Peyer's patch (tissue), 4 donors: Measurements from ENCODE around the gene COQ9.

ENCODE experiments used
- CTCF ChIP-seq, 6 experiments: fragments of 450-650 bp in 4 of 6; fragments of 200-600 bp in 2 of 6; sonication (generic) in 1 of 6; IDR thresholded peaks; one replicate each; pipeline ENCODE4 v1.5.1; 2017 to 2019; ENCODE audit warnings: antibody characterized with exemption in 6 of 6, mild to moderate bottlenecking in 3 of 6, moderate library complexity in 1 of 6
- POLR2A ChIP-seq, 2 donors: fragments of 450-650 bp; IDR thresholded peaks; one replicate each; pipeline ENCODE4 v1.5.1; 2017; ENCODE audit warnings: antibody characterized with exemption in 2 of 2, mild to moderate bottlenecking in 2 of 2, moderate library complexity in 2 of 2

GRCh38 chr16:57426356-57426755 lies 20.9 kb upstream of the COQ9 start:
- no peak for TF ChIP-seq CTCF (IDR thresholded peaks at IDR 0.05)
- TF ChIP-seq POLR2A (IDR thresholded peaks at IDR 0.05) = no peak
